AG08395 (cell line): Measurements from ENCODE around the gene SLC6A20.

ENCODE experiments used
- DNase-seq: peaks from one replicate; pipeline ENCODE4 v3.0.0; 2012; ENCODE audit warnings: mixed read lengths, low spot score

Gene SLC6A20

DNA sequence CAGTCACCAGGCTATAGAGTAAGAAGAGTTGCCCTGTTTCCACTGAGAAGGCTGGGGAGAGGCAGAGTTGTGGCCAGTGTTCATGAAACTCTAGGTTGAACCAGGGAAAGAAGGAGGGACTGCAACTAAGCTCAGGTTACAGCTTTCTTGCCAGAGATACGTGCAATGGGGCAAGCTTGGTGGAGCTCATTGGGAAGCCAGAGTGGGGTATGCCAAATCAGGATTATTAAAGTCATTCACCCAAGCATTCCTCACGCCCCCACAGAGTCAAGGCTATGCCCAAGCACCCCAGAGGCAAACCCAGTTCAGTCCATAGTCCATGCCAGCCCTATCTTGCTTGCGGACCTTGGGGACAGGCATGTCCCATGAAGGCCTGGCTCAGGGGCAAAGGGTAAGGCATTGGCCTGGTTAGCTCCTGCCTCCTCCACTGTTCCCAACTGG is 17.6 kb downstream of the SLC6A20 start:
- DNase-seq = no peak

DNA sequence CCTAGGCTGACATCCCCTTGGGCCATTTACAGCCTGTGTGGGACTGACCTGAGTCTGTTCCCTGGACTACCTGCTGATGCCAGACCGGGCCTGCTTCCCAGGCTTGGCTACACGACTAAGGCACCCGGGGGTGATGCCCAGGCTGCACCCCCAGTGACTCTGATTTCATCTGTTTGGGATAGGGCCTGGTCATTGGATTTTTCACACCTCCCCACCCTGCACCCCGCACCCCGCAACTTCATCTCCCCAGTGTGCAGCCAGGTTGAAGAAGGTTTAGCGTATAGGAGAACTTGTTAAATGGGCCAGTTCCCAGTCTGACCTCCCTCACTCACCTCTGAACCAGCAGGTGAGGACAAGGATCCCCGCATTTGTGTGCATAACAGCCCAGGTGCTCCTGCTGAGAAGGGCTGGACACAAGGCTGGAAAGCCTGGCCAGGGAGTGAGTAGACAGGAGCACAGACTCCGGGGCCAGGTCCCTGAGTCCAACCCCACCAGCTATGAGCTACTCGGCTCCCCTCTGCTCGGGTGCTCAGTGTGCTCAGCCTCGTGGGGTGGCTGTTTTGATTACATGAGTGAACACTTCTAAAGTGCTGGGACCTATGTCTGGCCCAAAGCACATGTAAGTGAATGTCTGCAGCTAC is 18.5 kb downstream of the SLC6A20 start:
- no peak for DNase-seq

DNA sequence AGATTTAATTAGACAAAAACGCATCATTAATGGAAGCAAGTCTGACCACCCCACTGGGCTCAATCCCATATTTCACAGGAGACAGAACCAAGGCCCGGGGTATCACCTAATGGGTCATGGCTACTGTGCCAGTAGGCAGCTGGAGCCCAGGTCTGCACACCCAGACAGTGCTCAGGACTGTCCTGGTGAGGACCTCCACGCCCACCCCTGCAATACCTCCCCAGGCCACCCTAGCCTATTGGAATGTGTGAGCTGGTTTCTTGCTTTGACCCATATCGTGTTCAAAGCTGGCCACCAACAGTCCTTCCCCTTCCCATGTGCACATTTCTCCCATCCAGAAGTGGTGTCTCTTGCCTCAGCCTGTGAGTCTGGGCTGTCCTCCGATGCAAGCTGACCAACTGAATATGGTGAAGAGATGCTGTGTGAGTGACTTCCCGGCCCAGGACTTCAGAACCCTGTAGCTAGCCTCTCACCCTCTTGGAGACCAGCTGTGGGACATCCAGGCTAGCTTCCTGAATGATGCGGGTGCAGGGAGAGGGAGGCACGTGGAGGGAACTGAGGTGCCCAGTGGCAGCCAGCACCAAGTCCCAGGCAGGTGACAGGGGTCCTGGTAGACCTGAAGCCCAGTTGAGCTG is 19.1 kb downstream of the SLC6A20 start:
- DNase-seq = no peak

DNA sequence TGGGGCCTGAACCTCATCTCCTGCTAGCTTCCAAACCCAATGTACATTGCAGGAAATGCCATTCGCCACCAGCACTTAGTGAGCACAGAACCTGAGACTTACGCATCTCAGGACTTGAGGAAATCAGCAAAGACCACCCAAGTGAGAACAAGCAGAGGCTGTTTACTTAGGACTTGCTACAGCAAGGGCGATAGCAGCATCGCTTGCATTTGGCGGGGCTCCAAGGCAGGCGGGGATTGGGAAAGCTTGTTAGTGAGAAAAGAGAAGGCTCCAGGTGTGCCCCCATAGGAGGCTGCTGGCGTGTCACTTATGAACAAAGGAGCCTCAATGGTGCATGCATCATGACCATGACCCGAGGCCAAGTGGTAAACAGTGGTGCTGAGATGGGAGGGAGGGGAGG is 19.7 kb downstream of the SLC6A20 start:
- DNase-seq = no peak

DNA sequence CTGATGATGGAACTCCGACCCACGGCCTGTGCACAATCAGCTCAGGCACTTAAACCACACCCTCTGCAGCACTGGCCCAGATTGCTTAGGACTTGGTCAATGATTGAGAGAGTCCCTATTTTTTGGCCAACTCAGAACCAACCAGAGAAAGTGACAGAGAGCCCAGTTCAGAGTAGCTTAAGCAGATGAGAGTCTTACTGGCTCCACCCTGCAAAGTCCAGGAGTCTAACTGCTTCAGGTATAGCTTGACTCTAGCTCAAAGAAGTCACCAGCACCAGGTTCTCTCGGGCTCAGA is 20.1 kb downstream of the SLC6A20 start:
- no peak for DNase-seq

DNA sequence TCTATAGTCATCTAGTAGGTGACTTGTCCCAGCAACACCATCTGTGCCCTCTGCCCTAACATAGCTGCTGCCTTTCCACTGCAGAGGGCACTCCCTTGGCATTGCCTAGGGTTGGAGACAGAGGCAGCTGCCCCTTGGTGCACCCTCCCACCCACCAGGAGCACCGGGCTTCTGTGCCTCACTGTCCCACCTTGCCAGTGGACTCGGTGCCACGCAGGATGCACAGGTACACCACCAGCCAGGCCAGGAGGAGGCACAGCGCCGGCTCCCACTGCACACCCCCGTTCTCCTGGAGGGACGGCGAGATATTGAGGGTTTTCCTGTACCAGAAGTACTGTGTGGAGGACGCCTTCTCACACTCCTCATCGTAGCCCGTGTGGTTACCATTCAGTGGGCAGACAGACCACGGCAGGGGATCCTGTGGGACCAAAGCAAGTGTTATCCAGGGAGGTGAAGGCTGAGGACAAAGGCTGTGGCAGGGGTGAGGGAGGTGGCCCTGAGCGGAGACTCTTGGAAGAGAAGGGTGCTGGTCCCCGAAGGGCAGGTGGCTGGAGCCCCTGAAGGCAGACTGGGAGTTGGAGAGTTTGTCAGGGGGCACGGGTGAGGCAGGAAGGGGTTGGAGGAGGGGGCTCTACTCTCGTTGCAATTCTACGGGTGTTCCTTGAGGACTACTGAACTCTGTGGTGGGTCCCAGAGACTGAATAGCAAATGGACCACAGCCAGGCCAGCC is 20.6 kb downstream of the SLC6A20 start:
- no peak for DNase-seq

DNA sequence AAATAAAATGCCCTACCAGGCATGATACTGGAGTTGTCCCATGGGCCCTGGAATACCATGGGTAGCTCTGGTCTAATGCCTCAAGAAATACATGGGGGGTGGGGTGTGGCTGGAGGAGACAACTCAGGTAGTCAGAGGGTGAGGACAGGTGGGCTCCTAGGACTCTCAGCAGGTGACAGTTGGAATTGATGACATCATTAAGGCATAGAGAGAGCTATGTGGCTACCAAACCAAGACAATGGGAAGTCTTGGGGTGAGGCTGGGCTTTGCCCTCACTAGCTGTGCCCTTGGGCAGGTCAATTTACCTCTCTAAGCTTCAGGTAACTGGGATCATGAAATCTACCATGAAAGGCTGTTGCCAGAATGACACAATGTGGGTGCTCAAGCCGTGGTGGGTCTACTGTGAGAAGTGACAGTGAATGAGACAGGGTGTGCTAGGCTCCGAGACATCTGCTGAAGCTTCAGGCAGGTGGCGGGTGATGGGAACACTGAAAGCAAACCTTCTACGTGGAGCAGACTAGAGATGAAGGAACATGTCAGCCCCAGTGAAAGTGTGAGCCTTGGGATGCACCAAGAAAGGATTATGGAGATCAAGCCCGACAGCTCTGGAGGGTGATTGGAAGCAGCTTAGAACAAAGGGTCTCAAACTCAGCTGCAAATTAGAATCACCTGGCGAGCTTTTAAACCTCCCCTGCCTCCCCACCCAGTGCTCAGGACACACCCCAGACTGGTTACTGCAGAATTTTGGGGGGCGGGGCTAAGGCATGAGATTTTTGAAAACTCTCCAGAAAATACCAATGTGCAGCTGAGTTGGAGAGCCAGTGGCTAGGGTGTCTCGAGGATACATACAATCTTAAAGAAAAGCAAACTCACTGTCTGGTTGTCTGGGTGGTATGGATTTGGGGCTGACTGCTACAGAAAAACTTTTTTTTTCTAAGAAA is 21.5 kb downstream of the SLC6A20 start:
- DNase-seq = no peak

DNA sequence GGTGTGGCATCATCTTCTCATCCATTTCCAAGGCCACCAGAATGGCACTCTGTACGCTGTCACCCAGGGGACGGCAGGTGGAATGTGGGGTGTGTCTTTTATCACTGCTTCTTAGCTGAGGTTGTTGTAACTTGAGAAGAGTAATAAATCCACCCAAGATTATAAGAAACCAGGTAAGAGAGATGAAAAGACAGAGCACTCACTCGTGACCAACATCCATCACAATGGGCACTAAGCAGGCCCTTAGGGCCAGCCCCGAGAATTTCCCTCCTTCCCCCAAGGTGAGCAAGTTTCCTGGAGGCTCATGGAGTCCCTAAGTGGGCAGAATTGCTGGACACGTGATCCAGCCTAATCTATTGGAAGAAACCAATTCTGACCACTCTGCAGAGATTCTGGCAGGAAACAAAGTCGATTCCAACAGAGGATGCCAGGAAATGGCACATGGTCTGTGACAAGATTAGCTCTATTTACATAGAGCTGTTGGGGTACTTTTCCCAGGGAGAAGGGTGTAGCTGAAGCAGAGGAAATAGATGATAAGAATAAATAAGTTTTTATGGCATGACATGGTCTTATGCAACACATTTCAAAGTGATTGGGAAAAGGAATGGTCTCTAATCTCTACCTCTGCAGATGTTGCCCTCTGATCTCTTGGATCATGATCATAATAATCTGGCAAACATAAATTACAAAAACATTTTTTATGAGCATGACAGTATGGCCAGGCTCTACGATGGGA is 22.5 kb downstream of the SLC6A20 start:
- DNase-seq = no peak

DNA sequence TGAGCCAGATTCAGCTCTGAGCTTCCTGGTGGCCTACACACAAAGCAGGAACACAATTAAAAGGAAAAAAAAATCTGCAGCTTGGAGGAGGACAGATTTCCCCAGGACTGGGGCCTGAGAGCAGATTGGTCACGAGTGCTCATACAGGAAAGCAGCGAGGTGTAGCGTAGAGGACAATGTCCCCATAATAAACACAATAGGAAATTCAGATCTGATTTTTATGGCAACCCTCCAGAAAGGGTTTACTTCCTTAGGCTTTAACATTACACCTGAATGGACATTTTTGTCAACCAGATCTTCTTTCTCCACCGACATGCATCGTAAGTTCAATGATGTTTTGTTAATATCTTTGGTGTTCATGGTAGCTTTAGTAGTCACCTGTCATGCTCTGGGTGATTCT is 23.3 kb downstream of the SLC6A20 start:
- no peak for DNase-seq

DNA sequence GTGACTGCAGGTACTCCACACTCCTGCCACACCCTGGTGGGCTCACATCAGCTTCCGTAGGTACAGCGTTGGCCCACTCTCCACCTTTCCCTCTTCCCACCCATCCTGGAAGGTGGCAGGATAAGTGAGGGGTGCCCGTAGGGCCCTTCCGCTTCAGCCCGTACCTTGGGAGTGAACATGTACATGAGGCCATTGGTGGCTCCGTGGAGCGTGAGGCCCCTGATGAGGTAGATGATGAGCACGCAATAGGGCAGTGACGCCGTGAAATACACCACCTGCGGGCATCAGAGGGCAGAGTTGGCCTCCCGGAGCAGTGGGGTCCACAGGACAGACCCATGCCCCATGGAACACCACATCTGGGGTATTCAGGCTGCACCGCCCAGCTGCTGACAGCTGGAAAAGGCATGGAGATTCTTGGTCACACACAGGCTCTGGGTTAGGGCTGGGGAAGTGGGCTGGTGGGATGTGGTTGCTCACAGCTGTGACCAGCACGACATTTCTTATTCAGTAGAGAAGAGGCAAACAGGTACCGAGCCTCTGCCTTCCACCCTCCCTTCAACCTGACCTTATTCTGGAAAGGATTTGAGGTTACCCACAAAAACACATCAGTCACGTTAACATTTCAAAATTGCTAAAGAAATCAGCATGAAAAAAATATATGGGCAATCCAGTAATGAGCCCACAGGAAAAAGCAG is 23.8 kb downstream of the SLC6A20 start:
- DNase-seq = no peak

DNA sequence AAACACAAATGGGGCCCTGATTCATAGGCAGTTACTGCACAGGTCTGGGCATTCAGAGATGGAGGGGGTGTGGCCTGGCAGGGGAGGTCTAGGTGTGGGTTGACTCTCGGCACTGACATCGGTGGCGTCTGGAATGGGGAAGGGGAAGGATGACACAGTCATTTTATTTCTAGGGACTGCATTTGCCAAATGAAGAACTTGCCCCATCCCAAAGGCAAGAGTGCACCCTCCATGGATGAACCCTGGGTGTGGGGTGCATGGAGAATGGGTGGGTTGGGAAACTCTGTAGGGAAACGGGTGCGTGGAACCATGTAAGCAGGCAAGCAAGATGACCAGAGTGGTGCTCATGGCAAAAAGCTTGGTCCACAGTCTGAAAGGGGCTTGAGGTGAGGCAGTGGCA is 24.5 kb downstream of the SLC6A20 start:
- no peak for DNase-seq

DNA sequence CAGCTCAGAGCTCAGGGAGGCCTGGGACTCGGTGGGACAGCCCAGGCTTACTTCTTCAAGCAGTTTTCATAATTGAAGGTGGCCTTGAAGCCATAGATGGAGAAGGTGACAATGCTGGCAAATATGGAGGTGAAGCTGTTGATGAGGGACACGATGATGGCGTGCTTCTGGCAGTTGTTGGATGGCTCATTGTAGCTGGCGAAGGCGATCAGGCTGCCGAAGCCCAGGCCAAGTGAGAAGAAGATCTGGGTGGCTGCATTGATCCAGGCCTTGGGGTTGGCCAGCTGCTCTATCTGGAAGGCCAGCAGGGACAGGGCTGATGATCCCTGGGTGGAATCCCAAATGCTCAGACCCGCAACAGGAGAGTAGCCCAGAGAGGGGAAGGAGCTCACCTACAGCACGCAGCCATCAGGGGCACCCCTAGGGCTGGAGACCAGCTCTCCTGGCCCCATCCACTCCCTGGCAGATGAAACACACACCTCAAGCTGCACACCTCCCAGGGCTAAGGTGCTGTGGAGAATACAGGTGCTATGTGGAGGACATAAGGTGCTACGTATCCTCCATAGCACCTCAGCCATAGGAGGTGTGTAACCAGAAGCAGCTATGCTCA is 25.1 kb downstream of the SLC6A20 start:
- no peak for DNase-seq

DNA sequence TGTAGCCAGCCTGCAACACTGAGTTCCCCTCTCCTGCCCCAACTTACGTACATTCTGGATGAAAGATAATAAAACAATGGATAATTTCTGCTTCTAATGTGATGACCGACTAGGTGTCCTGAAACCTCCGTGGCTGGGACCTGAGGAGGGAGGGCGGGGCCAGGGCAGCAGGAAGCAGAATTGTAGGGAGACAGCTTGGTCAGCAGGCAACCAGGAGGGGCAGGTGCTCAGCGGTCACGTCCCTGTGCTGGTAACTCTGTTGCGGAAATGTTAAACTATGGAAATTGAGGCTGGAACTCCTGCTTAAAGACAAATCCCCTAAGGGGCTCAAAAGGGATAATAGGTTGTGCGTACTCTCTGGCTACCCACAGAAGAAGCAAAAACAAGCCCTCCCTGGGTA is 30.4 kb downstream of the SLC6A20 start:
- no peak for DNase-seq

DNA sequence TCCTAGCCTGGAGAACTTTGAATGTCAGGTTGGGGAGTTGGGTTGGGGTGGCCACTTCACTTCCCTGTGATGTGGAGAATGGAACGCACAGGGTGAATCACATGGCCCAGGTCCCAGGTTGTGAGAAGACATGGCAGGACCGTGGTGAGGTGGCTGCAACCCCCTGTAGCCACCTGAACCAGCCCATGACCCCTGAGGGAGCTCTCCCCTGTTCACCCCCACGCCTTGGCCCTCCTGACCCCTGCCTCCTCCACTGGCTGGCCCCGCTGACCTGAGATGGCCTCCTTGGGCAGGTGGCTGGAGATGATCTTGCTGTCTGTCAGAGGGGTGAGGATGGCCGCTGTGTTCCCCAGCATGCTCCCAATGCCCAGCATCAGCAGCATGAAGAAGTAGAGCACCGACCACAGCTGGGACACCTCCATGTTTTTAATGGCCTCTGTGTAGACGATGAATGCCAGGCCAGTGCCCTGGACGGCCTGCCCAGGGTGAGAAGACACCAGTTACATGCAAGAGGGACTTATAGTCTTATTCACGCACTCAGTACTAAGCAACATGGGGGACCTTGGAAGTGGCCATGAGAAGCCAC is 31.0 kb downstream of the SLC6A20 start:
- no peak for DNase-seq

DNA sequence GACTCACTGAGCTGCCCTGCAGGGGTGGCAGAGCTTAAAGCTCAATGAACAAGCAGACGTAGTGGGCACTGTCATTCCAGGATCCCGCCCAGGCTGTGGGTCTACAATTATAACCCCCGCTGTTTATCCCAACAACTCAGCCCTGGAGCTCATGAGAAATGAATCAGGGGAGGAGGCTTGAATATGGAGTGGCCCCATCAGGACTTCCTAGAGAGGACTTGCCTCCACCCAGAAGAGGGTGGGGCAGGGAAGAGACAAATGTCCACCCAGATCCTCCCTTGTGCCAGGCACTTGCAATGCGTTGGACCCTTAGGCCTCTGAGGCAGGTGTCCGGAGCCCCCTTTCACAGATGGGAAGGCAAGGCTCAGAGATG is 33.0 kb downstream of the SLC6A20 start:
- DNase-seq = no peak

DNA sequence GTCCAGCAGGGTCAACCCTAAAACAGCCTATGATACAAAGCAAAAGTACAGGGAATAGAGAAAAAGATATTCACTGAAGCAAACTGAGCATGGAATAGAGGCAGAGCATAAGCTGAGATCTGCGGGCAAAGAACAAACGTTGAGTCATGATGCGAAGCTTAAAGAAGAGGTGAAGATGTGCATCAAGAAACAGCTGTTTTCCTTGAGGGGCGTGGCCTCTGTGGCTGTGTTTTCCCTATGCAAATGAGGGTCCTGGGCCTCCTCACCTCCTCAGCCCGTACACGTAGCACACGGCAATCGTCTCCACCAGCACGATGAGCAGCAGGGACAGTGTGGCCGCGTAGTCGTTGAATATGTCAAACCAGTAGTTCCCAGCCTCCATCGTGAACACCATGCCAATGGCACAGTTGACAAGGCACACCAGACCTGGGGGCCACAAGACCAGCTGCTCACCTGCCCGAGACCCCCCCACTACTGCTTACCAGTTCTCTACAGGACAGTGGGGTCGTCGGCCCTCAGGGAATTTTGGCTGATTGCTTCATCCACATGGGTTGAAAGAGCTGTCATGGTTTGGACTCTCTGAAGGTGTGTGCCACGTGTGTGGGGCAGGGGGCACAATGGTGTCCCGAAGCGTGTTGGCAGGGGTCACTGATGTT is 33.6 kb downstream of the SLC6A20 start:
- DNase-seq = no peak

DNA sequence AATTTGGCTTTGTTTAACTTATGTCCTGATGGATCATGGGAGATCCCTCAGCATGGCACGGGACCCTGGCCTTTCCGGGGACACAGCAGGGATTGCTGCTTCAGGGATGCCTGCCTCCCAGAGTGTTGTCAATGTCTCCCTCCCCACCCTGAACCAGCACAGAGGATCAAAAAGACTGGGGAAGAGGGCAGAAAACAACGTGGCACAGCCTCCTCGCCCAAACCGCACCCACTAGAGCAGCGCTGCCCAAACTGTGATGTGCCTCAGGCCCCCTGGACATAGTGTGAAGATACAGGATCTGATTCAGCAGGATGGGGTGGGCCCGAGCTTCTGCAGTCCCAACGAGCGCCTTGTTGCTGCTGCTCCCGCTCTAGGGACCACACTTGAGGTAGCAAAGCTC is 34.5 kb downstream of the SLC6A20 start:
- DNase-seq = no peak

DNA sequence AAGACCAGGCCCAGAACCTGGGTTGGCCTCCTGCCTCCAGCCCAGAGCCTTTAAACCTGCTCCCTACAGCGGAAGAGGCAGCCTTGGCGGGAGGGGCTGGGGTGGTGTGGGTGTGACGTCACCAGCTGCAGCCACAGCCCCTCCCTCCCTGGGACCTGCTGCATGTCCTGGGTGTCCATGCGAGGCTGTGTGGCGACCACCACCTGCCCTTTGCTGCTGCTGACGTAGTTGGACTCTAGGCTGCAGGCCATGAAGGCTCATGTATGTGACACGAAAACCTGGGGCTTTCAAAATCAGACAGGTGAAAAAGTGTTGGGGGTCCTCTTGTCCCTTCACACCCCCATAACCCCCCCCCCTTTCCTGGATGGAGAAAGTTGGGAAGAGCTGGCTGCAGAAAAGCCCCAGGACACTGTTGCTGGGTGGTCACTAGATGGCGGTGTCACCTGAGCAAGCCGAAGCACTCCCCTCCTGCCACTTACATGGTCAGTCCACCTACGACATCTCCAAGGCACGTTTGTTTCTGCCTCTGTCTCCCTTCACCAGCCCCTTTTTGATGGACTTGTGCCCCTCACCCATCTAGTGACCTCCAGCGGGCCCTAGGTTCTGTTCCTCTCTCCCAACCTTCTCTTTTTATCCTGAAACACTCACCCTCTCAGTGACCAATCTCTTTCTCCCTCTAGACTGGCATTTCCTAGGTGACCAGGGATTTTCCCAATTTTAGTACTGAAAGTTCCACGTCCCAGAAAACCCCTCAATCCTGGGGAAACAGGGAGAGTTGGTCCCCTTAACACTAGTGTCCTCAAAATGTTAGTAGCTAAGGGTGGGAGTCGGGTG is 35.2 kb downstream of the SLC6A20 start:
- DNase-seq = peak; percentile 87

DNA sequence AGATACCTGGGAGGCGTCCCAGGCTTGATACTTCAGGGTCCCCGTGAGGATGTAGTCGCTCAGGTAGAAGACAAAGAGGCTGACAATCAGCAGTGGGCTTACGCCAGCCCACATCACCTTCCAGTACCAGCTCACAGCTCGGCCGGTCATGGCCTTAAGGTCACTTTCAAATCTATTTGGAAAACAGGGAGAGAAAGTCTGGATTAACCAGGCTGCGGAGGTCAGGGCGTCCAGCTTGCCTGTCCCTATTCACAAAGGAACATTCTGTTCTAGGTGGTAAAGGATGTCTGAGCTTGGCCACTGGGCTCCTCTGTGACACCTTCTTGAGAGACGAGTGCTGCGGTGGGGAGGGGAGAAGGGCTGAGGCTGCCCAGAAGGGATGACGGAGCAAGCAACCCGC is 36.5 kb downstream of the SLC6A20 start:
- no peak for DNase-seq
